PC-9 (cell line): ENCODE results near the gene ABI2.

Experiments used
- CTCF ChIP-seq: fragments of 200-600 bp; sonication (generic); conservative IDR thresholded peaks from 2 replicates; pipeline ENCODE4 v1.6.1; 2017; ENCODE audit warnings: mixed run types, antibody characterized with exemption, mild to moderate bottlenecking, moderate library complexity
- EZH2 ChIP-seq: fragments of 200-600 bp; sonication (generic); IDR thresholded peaks from 2 replicates; pipeline ENCODE4 v1.8.0; 2017; ENCODE audit warnings: antibody characterized with exemption, low read depth

GRCh38 chr2:203438528-203438927 lies 110.3 kb downstream of the ABI2 start:
- TF ChIP-seq CTCF: no peak
- no peak for TF ChIP-seq EZH2
